OCI-M2 (cell line): ENCODE results near the gene SEMA3A.

ENCODE experiments used
- DNase-seq: peaks from one replicate; lab custom pipeline; 2025; ENCODE audit not compliant: unreplicated experiment; lab: John Stamatoyannopoulos, UW

SEMA3A gene

DNA sequence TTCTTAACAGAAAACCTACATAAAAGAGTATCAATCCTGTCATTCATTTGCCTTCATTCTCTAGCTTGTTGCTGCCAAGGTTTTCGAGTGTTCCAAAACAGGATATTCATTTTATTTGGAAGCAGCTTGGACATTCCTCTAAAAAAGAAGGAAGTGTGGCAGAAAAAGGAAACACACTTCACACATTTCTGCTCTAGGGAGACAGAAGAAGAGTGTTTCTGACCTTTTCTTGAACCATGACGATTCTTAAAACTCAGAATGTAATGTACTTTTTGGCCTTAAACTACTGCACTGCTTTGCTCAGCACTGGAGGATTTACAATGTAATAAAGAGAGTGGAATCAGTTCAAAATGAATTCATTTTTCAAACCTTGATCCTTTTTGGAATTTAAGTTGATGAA is 81.3 kb downstream of the SEMA3A start:
- DNase-seq = no peak

DNA sequence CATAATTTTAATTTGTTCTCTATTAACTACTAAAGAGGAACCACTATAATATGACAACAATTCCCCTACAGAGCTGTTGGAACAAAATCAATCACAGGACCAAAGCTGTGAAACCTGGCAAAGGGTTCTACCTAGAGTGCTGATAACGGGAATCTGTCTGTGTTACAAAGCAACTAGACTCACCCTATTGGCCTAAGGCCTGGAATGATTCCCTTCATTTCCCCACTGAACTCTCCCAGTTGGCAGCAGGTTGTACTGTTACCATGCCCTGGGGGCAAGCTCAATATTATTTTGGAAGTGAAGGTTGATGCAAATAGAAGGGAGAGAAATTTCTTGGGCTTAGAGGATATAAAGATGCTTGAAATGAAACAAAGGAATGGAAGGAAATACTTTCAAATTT is 81.8 kb downstream of the SEMA3A start:
- DNase-seq = no peak

DNA sequence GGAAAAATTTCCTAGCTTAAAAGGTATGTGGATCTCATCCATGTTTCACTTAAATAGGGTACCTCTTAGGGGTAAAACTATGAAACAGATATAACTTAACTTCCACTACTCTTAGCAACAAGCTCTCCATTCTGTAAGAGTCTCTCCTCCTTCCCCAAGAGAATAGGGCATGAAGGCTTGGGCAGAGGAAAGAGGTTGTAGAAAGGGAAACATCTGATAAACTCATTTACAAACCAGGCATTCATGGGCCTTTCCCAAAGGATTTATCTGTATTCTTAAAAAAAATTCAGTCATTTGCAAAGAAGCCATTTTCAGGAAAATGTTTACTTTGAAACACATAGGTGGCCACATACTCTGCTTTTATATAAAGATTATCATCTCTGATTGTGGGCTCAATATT is 82.7 kb downstream of the SEMA3A start:
- DNase-seq = no peak

DNA sequence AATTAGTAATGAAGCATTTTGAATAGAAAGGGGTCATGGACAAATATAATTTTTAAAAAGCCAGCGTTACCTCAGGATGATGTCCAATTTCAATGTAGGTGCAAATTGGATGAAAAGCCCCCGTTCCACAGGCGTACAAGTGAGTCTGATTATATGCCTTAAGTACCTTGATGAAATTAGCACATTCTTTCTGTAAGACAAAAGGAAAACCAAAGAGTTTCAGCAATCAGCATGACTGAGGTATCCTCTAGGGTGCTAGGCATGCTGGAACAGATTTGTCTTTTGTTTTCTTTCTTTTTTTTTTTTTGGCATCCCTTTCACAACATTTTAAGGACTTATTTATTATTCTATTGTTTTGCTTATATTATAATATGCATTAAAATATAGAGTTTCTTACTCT is 84.2 kb downstream of the SEMA3A start:
- no peak for DNase-seq

DNA sequence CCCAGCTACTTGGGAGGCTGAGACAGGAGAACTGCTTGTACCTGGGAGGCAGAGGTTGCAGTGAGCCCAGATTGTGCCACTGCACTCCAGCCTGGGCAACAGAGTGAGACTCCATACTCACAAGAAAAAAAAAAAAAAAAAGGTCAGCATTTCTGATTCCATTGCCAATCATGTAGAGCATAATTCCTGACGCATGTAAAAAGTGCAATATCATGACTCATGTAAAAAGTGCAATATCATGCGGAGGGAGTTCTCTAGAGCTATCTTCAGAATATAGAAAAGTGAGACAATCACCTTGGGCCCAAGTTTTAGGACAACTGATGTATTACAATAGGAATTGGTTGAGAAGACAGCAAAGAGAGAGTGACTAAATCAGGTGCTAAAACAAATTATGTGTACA is 85.8 kb downstream of the SEMA3A start:
- DNase-seq = no peak

DNA sequence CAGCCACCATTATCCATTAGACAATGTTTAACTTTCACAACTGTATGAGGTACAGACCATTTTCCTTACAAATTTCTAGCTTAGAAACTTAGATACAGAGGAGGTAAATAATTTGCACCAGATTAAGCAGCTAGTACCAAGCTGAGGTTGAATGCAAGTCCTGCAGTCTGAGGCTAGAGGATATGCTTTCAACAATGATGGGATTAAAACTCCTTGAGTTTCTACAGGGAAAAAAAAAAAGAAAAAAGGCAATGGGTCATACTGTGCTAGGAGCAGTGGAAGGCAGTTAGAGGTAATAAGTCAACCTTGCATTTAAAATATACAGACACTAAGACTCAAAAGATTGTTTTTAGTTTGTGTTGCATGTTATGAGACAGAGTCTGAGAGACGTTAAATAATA is 86.5 kb downstream of the SEMA3A start:
- no peak for DNase-seq

DNA sequence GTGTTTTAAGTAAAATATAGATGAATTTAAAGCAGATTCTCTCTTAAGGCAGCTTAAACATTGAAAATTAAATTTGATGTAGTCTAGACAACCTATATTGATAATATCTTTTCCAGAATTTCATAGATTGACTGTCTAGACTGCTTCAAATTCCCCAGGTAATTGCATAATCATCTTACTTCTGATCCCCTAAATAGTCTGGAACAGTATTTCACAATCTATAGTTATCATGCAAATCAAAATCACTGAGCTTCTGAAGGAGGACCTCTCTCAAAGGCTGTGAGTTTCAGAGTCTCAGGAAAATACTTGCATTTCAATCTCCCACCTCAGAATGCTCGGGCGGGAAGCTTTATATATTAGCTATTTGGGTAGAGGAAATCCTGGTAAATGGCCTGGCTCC is 87.3 kb downstream of the SEMA3A start:
- no peak for DNase-seq

DNA sequence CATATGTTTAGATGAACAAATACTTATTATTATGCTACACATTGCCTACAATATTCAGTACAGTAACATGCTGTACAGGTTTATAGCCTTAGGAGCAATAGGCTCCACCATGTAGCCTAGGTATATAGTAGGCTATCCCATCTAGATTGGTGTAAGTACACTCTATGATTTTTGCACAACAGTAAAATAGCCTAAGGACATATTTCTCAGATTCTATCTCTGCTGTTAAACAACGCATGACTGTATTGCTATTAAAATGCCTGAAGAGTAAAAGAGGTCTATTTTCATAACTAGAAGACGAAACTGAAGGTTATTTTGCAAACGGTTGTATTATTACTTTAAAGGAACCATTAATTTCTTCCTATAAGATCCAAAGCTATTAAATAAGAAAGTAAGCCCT is 88.3 kb downstream of the SEMA3A start:
- DNase-seq = no peak

DNA sequence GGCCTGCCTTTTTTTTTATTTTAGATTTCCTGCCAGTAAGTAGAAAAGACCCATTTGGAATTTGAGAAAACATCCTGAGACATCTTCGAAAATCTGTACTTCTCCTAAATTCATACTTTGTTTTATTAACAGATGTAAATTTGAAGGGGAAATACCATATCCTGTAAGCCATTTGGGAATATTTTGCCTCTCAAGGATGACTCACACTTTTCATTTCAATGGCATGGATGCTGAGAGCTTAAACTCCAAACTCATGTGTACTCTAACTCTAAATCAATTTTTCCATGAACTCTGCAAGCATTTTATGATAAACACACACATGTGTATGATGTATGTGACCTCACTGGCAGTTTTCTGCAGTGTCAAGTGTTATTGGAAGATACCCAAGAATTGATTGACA is 89.0 kb downstream of the SEMA3A start:
- no peak for DNase-seq

DNA sequence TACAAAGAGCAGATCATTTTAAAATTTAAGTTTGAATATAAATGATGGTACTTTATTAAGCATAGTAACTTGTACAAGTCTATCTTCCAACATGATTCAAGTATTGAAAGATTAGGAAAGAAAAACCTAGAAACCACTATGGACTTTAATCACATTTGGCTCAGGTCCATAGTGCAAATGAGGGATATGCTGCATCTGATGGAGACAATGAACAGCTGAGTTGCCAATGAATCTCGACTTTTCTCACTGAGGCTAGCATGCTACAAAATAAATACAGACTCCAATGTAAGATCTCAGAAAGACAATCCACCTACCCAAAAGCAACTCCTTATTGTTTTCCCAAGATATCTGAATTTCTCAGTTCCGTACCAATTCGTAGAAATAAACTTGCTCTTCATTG is 89.8 kb downstream of the SEMA3A start:
- no peak for DNase-seq

DNA sequence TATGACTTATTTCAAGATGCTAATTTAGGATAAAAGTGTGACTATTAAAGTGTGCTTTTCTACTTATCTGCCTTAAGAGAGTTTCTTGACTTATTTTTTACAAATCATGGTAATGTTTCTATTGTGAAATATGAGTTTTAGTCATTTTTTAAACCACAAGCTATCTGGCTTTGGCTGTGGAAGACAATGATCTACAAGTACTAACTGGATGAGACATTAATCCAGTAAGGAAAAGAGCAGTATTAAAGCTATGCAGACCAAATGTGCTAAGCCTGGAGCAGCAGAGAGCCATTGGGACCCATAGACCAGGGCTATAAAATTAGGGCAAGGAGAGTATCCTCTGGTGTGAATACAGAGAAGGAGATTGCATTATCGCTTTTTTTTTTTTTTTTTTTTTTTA is 92.4 kb downstream of the SEMA3A start:
- DNase-seq = no peak

DNA sequence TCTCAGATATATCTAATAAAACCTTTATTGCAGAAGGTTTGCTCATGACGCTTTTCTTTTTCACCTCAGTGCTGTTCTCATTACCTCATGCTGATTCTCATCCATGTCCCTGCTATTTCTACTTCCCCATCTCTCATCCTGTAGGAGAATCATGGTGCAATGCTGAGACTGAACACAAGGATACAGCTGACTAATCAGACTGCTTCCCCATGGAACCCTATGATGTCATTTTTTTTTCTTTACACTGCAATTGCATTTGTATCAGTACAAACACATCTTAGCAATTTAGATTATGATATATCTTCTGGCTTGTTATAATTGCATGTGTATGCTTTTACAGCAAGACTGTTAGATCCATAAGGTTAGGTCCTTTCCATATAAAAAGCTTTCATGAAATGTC is 93.7 kb downstream of the SEMA3A start:
- DNase-seq = no peak

DNA sequence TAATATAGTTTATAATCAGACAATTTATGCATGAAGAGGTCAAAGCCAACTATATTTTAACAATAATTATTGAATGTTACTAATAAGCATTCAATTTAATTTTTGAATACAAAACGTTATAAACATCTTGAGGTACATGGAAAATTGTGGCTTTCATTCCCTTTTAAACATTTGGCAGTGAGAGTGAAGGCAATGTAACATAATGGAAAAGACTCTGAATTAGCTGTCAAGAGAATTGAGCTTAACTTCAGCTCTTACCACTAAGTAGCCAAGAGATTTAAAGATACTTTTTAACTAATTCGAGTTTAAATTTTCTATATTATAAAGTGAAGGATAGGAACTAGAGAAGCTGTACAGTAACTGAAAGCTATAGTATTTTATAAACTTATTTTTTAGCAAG is 98.6 kb downstream of the SEMA3A start:
- no peak for DNase-seq

DNA sequence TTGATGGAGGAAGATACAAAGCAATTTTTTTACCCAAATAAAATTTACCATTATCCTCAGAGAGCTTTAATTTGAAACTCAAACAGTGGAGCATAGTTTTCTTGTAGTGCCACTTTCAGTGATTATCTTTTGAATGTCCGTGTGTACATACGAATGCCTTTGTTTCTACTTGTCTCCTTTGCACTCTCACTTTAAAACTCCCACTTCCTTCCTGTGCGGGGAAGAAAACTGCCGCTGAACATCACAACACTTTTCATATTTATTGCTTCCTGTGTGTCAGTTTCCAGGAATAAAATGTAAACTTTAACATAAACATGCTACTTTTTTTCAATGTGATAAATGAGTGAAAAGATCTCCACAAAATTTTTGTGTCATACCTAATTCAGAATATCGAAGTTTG is 102.4 kb downstream of the SEMA3A start:
- no peak for DNase-seq

DNA sequence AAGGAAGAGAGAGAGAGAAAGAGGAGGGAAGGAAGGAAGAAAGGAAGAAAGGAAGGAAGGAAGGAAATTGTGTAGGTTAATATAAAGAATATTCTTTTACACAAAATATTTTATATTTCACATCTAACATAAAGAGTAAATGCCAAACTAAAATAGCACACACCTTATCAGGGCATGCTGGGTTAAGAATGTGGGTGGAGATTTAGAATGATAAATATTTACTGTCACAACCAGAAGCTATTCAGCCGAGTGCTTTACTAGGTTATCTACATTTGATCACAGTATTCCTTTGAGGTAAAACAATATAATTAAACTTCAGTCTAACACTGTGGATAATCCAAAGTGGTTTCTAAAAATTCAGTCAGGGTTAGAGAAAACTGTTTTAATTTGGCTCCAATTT is 103.3 kb downstream of the SEMA3A start:
- no peak for DNase-seq

DNA sequence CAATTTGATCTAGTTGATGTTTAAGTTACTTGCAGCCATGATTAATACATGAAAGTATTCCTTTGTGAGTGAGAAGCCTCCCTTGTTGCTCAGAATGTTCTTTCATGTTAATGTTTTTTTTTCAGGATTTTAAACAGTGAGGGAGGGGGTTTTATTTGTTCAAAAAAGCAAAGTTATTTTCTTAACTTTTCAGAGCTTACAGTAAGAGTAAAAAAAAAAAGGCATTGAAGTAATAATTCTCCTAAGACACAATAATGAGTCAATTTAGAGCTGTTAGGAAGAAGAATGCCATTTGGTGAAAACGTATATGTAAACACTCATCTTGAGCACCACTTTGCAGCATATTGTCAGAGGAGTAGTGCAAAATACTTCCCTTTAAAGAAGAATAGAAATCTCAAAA is 105.8 kb downstream of the SEMA3A start:
- DNase-seq = no peak

DNA sequence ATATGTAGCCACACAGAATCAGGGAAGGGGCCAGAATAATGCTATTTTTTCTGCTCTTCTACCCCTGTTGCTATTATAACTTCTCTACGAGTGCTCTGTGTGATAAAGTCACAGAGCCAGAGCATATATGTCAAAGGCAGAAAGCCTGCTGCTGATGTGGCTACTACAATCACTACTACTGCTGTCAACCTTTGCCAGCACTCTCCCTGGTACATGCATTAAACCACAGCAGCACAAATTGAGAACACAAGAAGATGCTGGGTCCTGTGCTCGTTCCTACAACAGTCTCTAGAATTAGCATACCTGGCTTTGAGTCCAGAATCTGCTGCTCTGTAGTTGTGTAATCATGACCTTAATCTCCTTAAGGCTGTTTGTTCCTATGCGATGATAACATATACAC is 108.6 kb downstream of the SEMA3A start:
- DNase-seq = no peak

DNA sequence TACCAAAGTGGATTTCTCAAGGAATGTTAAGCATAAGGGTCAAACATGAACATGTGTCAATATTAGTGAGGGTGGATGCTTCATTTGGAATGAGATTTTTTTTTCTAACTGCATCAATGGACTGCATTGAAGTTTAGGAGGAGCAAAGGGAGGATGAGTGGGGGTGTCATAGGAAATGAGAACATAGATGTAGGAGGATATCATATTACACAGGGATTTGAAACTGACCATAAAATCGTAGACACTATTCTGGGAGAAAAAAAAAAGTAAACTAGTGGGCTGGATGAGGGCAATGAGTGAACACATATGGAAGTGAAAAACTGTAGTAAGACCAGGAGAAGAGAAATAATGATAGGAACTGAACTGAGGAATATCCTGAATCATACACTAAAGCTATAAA is 109.4 kb downstream of the SEMA3A start:
- no peak for DNase-seq

DNA sequence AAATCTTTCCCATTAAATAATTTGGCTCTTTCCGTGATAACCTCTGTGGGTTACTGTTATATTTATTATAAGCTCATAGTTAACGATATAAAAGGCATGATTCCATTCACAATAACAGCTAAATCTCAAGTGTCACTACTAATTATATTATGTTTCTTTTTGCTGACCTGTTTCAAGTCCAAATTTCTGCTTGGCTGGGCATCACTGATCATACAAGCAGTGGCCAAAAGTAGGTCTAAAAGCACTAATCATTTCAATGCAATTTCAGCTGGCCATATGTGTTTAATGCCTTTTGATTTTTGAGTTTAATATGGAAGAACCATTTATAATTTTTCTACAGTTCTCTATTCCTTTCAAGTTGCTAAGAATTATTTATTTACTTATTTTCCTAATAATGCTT is 110.7 kb downstream of the SEMA3A start:
- no peak for DNase-seq

DNA sequence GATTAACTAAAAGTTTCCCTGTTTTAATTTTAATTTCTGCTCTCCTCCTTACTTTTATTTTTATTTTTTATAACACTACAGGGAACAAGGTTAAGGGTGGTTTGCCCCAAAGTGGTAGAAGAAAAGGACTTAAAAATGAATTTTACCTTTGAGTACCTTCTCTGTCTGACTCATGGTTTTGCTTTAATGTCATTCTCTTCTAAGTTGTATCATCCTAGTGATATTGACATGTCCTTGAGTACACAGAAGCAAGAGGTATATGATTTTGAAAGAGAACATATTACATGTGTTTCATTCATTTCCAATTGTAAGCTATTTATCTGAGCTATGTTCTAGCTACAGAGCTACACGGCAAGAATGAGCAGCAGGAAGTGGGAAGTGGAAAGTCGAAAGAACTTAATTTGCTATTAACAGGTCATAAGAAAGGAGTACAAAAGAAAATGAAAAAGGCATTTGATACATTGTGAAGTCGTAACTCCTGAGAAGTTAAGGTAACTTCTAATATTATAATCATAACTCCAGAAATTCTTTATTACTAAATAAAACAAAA is 112.5 kb downstream of the SEMA3A start:
- no peak for DNase-seq

DNA sequence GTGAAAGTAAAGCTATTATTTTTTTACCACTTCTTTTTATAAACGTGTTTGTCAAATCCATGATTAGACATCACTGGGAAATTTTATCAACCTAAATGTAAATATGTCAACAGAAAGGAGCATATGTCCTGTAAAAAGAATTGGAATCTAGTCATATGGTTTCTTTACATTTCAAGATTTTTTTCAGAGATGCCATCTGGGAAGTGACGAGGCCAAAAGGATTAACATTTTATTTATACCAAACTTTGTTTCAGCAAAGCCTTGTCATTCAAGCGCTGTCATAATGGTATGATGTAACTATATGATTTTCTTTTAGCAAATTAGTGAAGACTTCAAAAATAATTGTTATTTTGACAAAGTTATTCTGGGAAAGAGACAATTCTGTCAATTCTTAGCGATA is 117.3 kb downstream of the SEMA3A start:
- DNase-seq = no peak

DNA sequence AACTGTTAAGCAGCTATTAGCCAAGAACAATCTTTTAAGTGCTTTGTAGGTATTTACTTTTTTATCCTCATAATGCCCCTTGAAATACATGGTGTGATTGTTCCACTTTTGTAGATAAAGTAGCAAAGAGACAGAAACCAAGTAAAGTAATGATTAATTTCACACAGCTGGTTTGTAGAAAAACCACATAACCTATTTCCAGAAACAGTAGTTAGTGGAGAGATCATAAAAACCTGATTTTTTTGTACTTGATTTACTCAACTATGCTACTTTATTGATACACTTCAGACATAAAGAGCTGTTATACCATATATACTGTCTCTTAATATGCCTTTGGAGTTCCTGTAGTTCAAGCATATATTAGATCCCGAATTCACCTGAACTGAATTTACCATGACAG is 118.4 kb downstream of the SEMA3A start:
- no peak for DNase-seq

DNA sequence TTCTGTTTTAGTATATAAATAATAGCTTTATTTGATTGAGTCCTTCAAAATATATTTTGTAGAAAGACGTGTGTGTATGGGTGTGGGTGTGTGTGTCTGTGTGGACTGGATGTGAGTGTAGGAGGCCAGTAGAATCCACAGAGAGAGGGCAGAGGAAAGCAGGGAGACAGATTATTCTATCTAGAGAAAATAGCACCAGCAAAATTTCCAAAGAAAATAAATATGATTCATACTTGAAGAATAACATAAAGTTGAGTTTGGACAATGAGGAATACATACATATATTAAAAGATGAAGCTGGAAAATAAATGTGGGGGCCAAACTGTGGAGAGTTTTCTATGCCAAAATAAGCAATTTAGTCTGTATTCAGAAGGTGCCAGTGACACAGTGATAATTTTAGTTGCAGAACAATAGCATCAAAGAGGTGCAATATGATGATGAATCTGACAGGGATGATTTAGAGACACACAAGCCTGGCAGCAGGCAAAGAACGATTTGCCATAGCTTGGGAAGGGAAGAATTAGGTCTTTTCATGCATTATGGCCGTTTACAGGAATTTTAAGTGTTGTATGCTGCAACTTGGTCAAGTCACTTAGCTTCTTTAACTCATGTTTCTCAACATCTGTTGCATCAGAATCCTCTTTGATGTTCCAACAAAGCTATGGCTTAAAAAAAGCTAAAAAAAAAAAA is 121.3 kb downstream of the SEMA3A start:
- no peak for DNase-seq
